ENCODE data around the gene ERCC2. TPM values are rescaled to one million over a fixed set of nuclear protein-coding genes. Genes with fewer than 3 reads are reported as not detected.
A peak's percentile ranks its signal among the peaks of the same experiment; 100 is the strongest.

The ERCC2 gene
- 51.6 and 59.2 TPM in 2 replicates for total RNA-seq (2021)
- Bru-seq, nascent RNA, result percentile 55 among the genes with signal in this experiment
- BruChase-seq, experiment 1, labeled RNA remaining after a 2-hour chase, result percentile 65 among the genes with signal in this experiment
- percentile 77 among the genes with signal in this experiment for BruChase-seq, experiment 2, labeled RNA remaining after a 6-hour chase
- long read RNA-seq, full-length matches to known transcripts, result 32 of 61 reads
- long read RNA-seq, partial matches to known transcripts, result 8 of 61 reads
- long read RNA-seq, other reads (novel, unspliced or antisense), result 21 of 61 reads

GRCh38 chr19:45370410-45371204 is at the start of gene ERCC2:
ERCC2 (minus strand) TSS chr19:45370573; CDS start chr19:45370540, 33 bp downstream.
- TSS peak; percentile 80 for BruUV-seq (replicated peaks)
- DNase-seq (ENCODE audit: low spot score), result peak; percentile 99
- Histone ChIP-seq H3K36me3 (ENCODE audit: insufficient read depth, low read length, poor library complexity, severe bottlenecking) (peaks cover 7% of the 10 kb centered on the region), H3K4me3 (ENCODE audit: low read depth, low read length, poor library complexity, severe bottlenecking) (peak within 1 kb of the TSS; percentile 78), H3K9me3 (ENCODE audit: low read depth, low read length, poor library complexity, severe bottlenecking) (no peaks in the 10 kb centered on the region), H3K4me1 (ENCODE audit: insufficient read depth, low read length, poor library complexity, severe bottlenecking) (peaks cover 4% of the 10 kb centered on the region), H3K27me3 (replicated peaks; ENCODE audit: insufficient read depth, low read depth, low read length, poor library complexity) (no peaks in the 10 kb centered on the region), H3K27ac (ENCODE audit: low read depth, low read length, poor library complexity, severe bottlenecking) (peak within 1 kb of the TSS; percentile 78)
- ChIA-PET CTCF (no interaction called here), POLR2A (ENCODE audit: low non-redundant PET) (no interaction called here)
- TF ChIP-seq EZH2 (IDR thresholded peaks at IDR 0.05; ENCODE audit: borderline replicate concordance, low read depth, low read length, poor library complexity, severe bottlenecking) (no peak), CTCF (conservative IDR thresholded peaks at IDR 0.05; ENCODE audit: low read depth, low read length) (no peak)
- intact Hi-C loops (cut with micrococcal nuclease; ENCODE audit: unreplicated experiment), result no loop called here

GRCh38 chr19:45419895-45420294 is 49.5 kb upstream of the ERCC2 start:
- TF ChIP-seq CTCF (conservative IDR thresholded peaks at IDR 0.05; ENCODE audit: low read depth, low read length), result no peak
- no TSS peak for BruUV-seq (replicated peaks)
- Histone ChIP-seq H3K27ac (ENCODE audit: low read depth, low read length, poor library complexity, severe bottlenecking) (no peak overlapping the region), H3K36me3 (ENCODE audit: insufficient read depth, low read length, poor library complexity, severe bottlenecking) (peaks cover 37% of the 10 kb centered on the region), H3K27me3 (replicated peaks; ENCODE audit: insufficient read depth, low read depth, low read length, poor library complexity) (no peaks in the 10 kb centered on the region), H3K4me3 (ENCODE audit: low read depth, low read length, poor library complexity, severe bottlenecking) (no peak overlapping the region), H3K9me3 (ENCODE audit: low read depth, low read length, poor library complexity, severe bottlenecking) (no peaks in the 10 kb centered on the region), H3K4me1 (ENCODE audit: insufficient read depth, low read length, poor library complexity, severe bottlenecking) (peaks cover 8% of the 10 kb centered on the region)
- POLR2A ChIA-PET (ENCODE audit: low non-redundant PET), result no interaction called here
- CTCF ChIA-PET, result no interaction called here
- DNase-seq (ENCODE audit: low spot score), result no peak
- intact Hi-C loops (cut with micrococcal nuclease; ENCODE audit: unreplicated experiment), result no loop called here

DNA sequence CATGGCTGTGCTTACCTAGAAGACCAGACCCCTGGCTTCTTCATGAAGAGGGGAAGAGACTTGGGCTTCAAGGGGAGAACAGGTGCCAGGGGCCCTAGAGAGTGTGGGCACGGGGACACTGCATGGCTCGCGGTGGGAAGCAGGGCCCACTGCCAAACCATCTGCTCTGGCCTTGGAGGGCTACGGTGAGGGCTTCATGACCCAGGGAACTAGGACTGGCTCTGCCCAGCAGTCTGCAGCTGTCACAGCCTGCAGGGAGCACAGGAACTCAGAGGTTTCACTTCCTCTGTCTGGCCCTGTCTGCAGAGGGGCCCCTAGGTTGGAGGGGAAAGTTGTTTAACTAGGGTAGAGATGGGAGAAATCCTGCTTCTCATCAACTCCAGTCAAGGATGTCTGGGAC is 49.0 kb upstream of the ERCC2 start:
- POLR2A ChIA-PET (ENCODE audit: low non-redundant PET), result no interaction called here

More for the DNA sequence above, 49.0 kb upstream of the ERCC2 start:
- H3K27me3 ChIP-seq (replicated peaks; ENCODE audit: insufficient read depth, low read depth, low read length, poor library complexity), result no peaks in the 10 kb centered on the region
- no peak for DNase-seq (ENCODE audit: low spot score)
- no TSS peak for BruUV-seq (replicated peaks)
- H3K4me3 ChIP-seq (ENCODE audit: low read depth, low read length, poor library complexity, severe bottlenecking), result no peak overlapping the region
- H3K9me3 ChIP-seq (ENCODE audit: low read depth, low read length, poor library complexity, severe bottlenecking), result no peaks in the 10 kb centered on the region
- intact Hi-C loops (cut with micrococcal nuclease; ENCODE audit: unreplicated experiment), result no loop called here
- H3K36me3 ChIP-seq (ENCODE audit: insufficient read depth, low read length, poor library complexity, severe bottlenecking), result peaks cover 42% of the 10 kb centered on the region
- H3K4me1 ChIP-seq (ENCODE audit: insufficient read depth, low read length, poor library complexity, severe bottlenecking), result peaks cover 7% of the 10 kb centered on the region
- no peak overlapping the region for H3K27ac ChIP-seq (ENCODE audit: low read depth, low read length, poor library complexity, severe bottlenecking)
- CTCF ChIA-PET, result no interaction called here
- TF ChIP-seq CTCF (conservative IDR thresholded peaks at IDR 0.05; ENCODE audit: low read depth, low read length) (no peak), EZH2 (IDR thresholded peaks at IDR 0.05; ENCODE audit: borderline replicate concordance, low read depth, low read length, poor library complexity, severe bottlenecking) (no peak)

All from A673 (cell line).